SHP77 (cell line): ENCODE data around the gene COMMD4.
"Not testable (repeated sequence)": the region's sequence is repeated elsewhere in the genome, so short reads cannot be mapped to it uniquely, and the experiment has no call there.

ENCODE experiments used
- DNase-seq, 2 experiments: peaks; one replicate each; lab custom pipeline; 2025; lab: John Stamatoyannopoulos, UW

COMMD4 gene

DNA sequence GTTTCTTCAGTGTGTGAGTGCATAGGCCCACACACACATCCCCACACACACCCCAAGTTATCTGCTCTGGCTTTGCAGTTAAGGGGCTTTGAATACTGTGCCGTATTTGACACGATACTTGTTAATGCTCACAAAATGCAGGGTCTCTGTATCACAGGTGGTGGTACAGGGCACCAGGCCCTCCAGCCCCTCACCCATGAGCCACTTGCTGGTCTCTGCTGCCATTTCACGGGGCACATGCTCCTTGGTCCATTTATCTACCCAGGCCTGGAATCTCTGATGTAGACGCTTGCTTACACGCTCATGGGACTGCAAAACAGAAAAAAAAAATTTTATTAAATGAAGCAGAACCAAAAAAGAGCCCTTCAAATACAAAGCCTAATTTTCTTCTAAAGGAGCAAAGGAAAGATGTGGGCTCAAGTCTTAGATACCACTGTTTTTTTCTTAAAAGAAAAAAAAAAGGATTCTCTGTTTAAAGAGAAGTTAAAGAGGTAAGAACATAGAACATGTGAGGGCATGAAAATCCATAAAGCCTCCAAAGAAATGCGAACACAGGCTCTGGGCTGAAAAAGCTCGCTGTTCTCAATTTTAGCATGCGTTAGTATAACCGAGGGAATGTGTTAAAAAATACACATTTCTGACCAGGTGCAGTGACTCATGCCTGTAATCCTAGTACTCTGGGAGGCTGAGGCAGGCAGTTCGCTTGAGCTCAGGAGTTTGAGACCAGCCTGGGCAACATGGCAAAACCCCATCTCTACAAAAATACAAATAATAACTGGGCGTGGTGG is 36.2 kb downstream of the COMMD4 start:
- DNase-seq: no peak

- no peak for DNase-seq
Measured at GRCh38 chr15:75380773-75381172, 44.9 kb downstream of the COMMD4 start.

GRCh38 chr15:75383986-75384385 is 48.1 kb downstream of the COMMD4 start:
- DNase-seq: not testable (repeated sequence)
